NCI-H1092 (cell line): ENCODE results near the gene FASN.

Experiments used
- DNase-seq: peaks from one replicate; lab custom pipeline; 2025; lab: John Stamatoyannopoulos, UW

The FASN gene

GRCh38 chr17:82101301-82101715, 3.3 kb upstream of the FASN start:
- DNase-seq, result no peak

DNA sequence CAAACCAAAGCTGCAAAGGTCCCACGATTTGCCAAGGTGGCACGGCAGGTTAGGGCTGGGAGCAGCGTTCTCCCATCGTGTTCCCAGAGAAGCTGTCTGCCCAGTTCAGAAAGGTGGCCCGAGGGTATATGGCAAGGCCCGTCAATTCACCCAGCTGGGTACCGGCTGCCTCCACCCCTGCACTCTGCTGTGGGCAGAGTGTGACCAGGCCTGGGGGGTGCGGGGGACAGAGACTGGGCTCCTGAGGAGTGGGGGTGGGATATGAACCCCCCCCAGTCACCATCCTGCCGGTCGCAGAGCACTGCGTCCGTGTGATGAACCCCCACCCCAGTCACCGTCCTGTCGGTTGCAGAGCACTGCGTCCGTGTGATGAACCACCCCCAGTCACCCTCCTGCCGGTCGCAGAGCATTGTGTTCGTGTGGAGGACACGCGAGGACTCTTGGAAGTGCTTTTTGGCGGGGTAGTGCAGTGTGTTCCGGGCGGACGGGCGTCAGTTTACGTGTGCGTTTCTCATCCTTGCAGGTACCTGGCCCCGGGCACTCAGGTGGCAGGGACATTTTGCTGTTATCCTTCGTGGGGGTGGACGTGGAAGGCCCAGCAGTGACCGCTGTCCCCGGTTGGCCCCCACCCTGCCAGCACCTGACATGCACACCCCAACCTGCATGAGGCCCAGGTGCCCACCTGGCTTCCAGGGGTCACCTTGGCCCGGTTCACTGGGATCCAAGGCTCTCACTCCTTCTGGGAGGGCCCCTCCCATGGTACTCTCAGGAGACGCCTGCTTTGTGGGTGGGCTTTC, 2.7 kb upstream of the FASN start:
- DNase-seq, result no peak

- no peak for DNase-seq
Observed at GRCh38 chr17:82098939-82099763, 1.1 kb upstream of the FASN start.

DNA sequence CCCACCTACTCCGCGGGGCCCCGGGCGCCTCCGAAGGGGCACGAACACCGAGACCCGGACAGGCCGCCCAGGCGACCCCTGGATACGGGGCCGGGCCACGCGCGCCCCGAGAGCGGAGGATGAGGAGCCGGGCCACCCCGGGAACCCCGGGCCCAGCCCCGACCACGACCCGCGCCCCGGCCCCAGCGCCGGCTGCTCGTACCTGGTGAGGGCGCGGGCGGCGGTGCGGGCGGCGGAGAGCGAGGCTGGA, 192 bp downstream of the FASN start:
- DNase-seq, result no peak

DNA sequence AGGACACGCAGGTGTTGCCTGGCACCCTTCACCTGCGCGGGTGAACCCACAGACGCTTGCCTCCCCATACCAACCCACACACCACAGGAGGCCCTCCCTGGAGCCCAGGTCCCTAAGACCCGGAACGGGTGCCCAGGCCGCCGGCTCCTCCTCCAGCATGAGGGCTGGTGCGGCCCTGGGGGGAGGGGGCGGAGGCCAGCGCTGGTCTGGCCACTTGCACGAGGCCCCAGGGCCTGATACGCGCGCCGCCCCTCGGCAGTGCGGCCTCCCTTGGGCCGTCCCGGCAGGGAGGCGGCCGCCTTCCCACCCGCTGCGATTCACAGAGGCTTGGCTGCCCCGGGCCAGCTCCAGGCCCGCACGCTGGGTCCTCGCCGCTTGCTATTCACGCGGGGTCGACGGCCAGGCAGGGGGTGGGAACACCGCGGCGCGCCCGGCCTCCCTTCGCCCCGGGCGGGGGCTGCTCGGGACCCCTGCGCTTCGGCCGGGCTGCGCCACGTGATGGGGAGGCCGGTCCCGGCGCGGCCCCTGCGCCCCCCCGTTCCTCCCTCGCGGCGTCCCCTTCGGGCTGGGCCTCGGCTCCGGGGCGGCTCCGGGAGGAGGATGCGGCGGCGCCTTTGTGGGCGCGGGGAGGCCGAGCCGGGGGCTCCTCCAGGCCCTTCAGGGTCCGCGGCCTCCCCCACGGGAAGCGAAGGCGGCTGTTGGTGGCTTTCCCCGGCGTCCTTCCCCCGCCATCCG, 685 bp downstream of the FASN start:
- no peak for DNase-seq

DNA sequence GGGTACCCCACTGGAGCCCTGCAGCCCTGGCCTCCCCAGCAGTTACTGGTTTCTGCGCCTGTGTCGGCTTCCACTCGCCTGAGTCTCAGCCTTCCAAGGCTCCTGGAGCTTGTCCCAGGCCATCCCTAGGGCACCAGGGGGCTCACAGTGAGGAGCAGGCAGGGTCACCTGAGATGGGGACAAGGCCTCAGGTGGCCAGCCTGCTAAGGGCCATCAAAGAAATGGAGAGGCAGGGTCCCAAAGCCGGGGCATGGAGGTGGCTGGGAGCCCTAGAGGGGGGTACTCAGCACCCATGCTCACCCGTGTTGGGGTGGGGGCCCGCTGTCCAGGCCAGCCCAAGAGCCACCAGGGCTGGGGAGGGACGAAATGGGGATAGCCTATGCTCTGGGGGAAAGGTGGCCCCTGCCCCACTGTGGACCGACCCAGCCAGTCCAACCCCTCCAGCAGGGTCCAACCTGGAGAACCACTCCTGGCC, 1.3 kb downstream of the FASN start:
- DNase-seq, result no peak

DNA sequence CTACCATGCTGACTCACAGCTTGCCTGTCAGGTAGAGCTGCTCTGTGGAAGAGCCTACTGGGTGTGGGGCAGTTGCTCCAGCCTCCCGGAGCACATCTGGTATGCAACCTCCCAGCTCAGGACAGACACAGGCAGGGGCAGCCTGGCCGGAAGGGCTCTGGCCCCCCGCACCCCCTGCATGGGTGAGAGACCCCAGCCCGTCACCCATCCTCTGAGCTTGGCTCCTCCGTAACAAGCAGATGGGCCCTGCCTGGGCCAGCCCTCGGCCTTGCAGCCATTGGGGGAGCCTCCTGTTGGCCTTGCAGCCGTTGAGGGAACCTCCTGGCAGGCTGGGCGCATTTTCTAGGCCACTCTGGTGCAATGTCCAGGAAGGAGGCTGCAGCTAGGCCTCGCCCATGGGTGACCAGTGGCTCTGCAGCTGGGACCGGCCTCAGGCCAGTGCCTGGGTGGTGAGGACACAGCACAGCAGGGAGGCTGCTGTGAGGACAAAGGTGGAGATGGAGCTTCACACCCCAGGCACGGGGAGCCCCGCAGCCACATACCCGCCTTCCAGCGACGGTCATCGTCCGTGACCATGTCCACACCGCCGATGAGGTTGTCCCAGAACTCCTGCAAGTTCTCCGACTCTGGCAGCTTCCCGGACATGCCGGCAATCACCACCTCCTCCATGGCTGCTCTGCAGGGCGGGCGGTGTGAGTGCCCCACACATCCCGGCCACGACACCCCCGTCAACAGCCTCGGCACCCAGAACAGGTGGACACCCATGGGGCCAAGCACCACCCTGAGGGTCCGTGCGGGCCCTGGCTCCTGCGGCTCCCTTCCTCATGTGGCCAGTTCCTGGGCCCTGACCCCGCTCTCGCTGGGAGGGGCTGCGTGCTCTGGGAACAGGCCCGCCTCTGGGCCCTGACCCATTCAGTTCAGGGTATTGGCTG, 2.0 kb downstream of the FASN start:
- no peak for DNase-seq

GRCh38 chr17:82094931-82095776, 2.9 kb downstream of the FASN start:
- DNase-seq, result no peak

- no peak for DNase-seq
Observed at GRCh38 chr17:82092995-82093751, 4.9 kb downstream of the FASN start.

GRCh38 chr17:82092628-82092994, 5.4 kb downstream of the FASN start:
- DNase-seq, result no peak

- no peak for DNase-seq
Observed at GRCh38 chr17:82092094-82092586, 5.9 kb downstream of the FASN start.

DNA sequence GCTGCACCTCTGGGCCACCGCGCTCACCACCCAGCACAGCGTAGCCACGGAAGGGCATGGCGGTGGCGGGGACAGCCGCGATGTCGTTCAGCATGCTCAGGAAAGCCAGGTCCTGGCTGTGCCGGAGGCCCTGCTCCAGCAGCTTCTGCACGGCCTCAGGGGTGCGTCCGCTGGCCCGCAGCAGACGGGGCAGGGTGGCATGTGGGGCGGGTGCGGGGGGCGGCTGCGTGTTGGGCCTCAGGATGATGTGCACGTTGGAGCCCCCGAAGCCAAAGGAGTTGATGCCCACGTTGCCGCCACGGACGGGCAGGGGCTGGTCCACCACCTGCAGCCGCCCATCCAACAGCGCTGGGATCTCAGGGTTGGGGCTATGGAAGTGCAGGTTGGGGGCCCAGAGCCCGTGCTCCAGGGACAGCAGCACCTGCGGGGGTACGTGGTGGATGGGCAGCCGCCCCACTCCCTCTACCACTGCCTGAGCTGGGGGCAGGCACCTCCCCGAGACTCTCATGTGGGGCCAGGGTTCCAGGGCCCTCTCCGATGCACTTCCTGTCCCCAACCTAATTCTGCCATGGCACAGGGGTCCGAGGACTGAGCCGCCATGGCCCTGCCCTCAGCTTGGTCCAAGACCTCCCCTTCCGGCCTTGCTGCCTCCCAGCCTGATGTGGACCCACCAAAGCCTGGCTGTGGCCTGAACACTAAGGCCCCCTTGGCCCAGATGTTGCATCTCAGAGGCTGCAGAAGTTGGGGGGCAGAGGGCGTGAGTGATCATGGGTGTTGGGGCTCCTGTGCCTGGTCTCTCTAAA, 6.6 kb downstream of the FASN start:
- no peak for DNase-seq

- DNase-seq, result no peak
Observed at GRCh38 chr17:82090549-82091263, 7.3 kb downstream of the FASN start.

DNA sequence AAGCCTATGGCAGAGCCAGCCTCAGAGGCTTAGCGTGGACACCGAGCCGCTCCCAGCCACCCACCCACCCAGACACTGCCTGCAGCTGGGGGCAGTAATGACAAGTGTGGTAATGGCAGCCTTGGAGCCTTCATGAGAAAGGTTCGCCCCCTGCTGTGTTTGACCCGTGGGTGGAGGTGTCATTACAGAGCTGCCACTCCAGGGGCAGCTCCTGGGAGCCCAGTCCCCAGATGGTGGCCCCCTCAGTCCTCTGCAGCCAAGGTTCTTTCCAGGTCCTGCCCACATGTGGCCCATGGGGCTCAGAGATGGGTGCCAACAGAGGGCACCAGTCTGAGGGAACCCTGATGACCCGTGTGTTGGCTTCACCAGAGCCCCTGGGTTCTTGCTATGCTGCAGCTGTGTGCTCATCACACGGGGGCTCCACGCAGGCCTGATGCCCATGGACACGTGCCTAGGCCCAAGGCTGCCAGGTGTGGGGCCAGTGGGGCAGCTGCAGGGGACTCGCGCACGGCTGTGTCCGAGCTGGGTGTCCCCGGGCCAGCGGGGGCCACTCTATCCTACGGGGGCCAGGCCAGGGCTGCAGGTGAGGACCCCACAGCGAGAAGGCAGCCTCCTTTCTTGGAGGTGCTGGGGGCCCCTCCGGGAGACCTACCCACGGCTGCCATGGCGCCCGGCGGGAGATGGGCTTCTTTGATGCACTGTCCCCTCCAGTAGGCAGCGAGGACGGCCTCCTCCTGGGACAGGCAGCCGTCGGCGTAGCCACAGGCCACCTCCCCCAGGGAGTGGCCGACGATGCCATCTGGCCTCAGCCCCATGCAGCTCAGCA, 8.1 kb downstream of the FASN start:
- no peak for DNase-seq

- no peak for DNase-seq
Observed at GRCh38 chr17:82088838-82089722, 9.0 kb downstream of the FASN start.
